GM12878 (cell line): ENCODE results near the gene GPR146. TPM values are rescaled to one million over a fixed set of nuclear protein-coding genes. Genes with fewer than 3 reads are reported as not detected.
A peak's percentile ranks its signal among the peaks of the same experiment; 100 is the strongest.

Experiments
- ATAC-seq: fragments of 200-7000 bp; cut with Tn5 transposase; 3 replicates; pipeline ENCODE4 v1.9.1; 2020; ENCODE audit warnings: mild to moderate bottlenecking, moderate library complexity
- BruUV-seq: library from RNA; stranded (reverse); fragments of 400-500 nt; replicated peaks from 2 replicates; lab custom pipeline; 2021; lab: Mats Ljungman, UMichigan
- CTCF ChIA-PET: fragments of 300-600 bp; sonication (Branson Sonifier 250); formaldehyde crosslinking; extraction: SDS; loops from one replicate; lab custom pipeline; 2021; ENCODE audit warnings: inconsistent platforms; lab: Yijun Ruan, JAX
- POLR2A ChIA-PET: fragments of 350-600 bp; formaldehyde crosslinking; extraction: SDS; loops from one replicate; lab custom pipeline; 2021; ENCODE audit warnings: inconsistent platforms; lab: Charles Lee
- RAD21 ChIA-PET: fragments of 300-600 bp; sonication (Branson Sonifier 250); formaldehyde crosslinking; loops from one replicate; lab custom pipeline; 2023; ENCODE audit warnings: antibody characterized with exemption; ENCODE audit not compliant: unreplicated experiment; lab: Charles Lee
- SMC1A ChIA-PET: fragments of 300-600 bp; sonication (Branson Sonifier 250); formaldehyde crosslinking; loops from one replicate; lab custom pipeline; 2023; ENCODE audit not compliant: unreplicated experiment, uncharacterized antibody; lab: Charles Lee
- DNase-seq: peaks from one replicate; pipeline ENCODE4 v3.0.0-alpha.2; 2011; ENCODE audit warnings: low read depth, low spot score
- FAIRE-seq: peaks from 3 replicates; lab custom pipeline; 2011; peaks lifted over from hg19 to GRCh38; lab: Jason Lieb, UNC
- H2AFZ ChIP-seq: 2 replicates; pipeline ENCODE4 v1.6.0; 2011; ENCODE audit warnings: low read depth, low read length, control low read depth; ENCODE audit not compliant: control insufficient read depth
- H3K27ac ChIP-seq: 2 replicates; pipeline ENCODE4 v1.5.1; 2011; ENCODE audit warnings: control low read depth; ENCODE audit not compliant: control insufficient read depth, insufficient read depth
- H3K27me3 ChIP-seq, 2 experiments: replicated peaks in 1 of 2; 2 replicates each; pipeline versions ENCODE4 v1.6.0 to v1.6.1; 2011; ENCODE audit warnings: low read length in 1 of 2; ENCODE audit not compliant: control insufficient read depth in 2 of 2, insufficient read depth in 2 of 2
- H3K36me3 ChIP-seq, 2 experiments: 2 replicates each; pipeline ENCODE4 v1.5.1; 2011; ENCODE audit warnings: low read length in 1 of 2; ENCODE audit not compliant: control insufficient read depth in 2 of 2, insufficient read depth in 2 of 2
- H3K4me1 ChIP-seq: 2 replicates; pipeline ENCODE4 v1.6.1; 2011; ENCODE audit warnings: mild to moderate bottlenecking, low read length, moderate library complexity, mixed read lengths; ENCODE audit not compliant: control insufficient read depth, insufficient read depth
- H3K4me2 ChIP-seq: 2 replicates; pipeline ENCODE4 v1.6.0; 2011; ENCODE audit warnings: control low read depth; ENCODE audit not compliant: control insufficient read depth, insufficient read depth
- H3K4me3 ChIP-seq: fragments of 200-600 bp; sonication (generic); 2 replicates; pipeline ENCODE4 v1.5.1; 2016
- H3K79me2 ChIP-seq: 2 replicates; pipeline ENCODE4 v1.6.0; 2011; ENCODE audit warnings: low read length; ENCODE audit not compliant: control insufficient read depth, insufficient read depth
- H3K9ac ChIP-seq: 2 replicates; pipeline ENCODE4 v1.8.0; 2011; ENCODE audit warnings: low read length, control low read depth, mixed read lengths; ENCODE audit not compliant: control insufficient read depth, insufficient read depth
- H3K9me3 ChIP-seq: replicated peaks from 3 replicates; pipeline ENCODE4 v1.5.1; 2011; ENCODE audit warnings: mild to moderate bottlenecking, low read length; ENCODE audit not compliant: control insufficient read depth, insufficient read depth
- H4K20me1 ChIP-seq: 2 replicates; pipeline ENCODE4 v1.6.0; 2011; ENCODE audit not compliant: control insufficient read depth, insufficient read depth
- ATF7 ChIP-seq: fragments of 450-650 bp; IDR thresholded peaks from 2 replicates; pipeline ENCODE4 v1.6.1; 2016; ENCODE audit warnings: low read depth, mild to moderate bottlenecking
- BCL3 ChIP-seq: IDR thresholded peaks from 2 replicates; pipeline ENCODE4 v1.6.1; 2011; ENCODE audit warnings: borderline replicate concordance, low read depth, mild to moderate bottlenecking, moderate library complexity, low read length; ENCODE audit not compliant: insufficient read depth, poor library complexity, severe bottlenecking
- EGR1 ChIP-seq, 2 experiments: IDR thresholded peaks; 1 replicate in 1 of 2; 2 replicates in 1 of 2; pipeline ENCODE4 v1.6.1; 2011 to 2012; ENCODE audit warnings: low read depth in 2 of 2, low read length in 2 of 2, borderline replicate concordance in 1 of 2, mild to moderate bottlenecking in 1 of 2, moderate library complexity in 1 of 2
- IRF5 ChIP-seq: fragments of 450-650 bp; IDR thresholded peaks from 2 replicates; pipeline ENCODE4 v1.6.1; 2017; ENCODE audit warnings: borderline replicate concordance
- KAT2A ChIP-seq: conservative IDR thresholded peaks from 2 replicates; pipeline ENCODE4 v1.6.1; 2011; ENCODE audit warnings: low read depth, low read length; ENCODE audit not compliant: control insufficient read depth
- LARP7 ChIP-seq: fragments of 450-650 bp; IDR thresholded peaks from 2 replicates; pipeline ENCODE4 v1.6.1; 2017; ENCODE audit warnings: mild to moderate bottlenecking
- NRF1 ChIP-seq: conservative IDR thresholded peaks from 2 replicates; pipeline ENCODE4 v1.6.1; 2011; ENCODE audit warnings: mild to moderate bottlenecking, low read depth, low read length, improper control_type of control experiment
- PML ChIP-seq: IDR thresholded peaks from 2 replicates; pipeline ENCODE4 v1.6.1; 2012; ENCODE audit warnings: low read length, inconsistent platforms
- POLR2A ChIP-seq: IDR thresholded peaks from 2 replicates; pipeline ENCODE4 v1.6.1; 2011; ENCODE audit warnings: low read depth, mild to moderate bottlenecking, low read length
- POLR2AphosphoS2 ChIP-seq: IDR thresholded peaks from 2 replicates; pipeline ENCODE4 v1.6.1; 2011; ENCODE audit warnings: low read depth, mild to moderate bottlenecking, low read length, improper control_type of control experiment, moderate library complexity
- ZNF24 ChIP-seq: fragments of 450-650 bp; IDR thresholded peaks from 2 replicates; pipeline ENCODE4 v1.6.1; 2017; ENCODE audit warnings: antibody characterized with exemption, mild to moderate bottlenecking
- ZNF384 ChIP-seq: IDR thresholded peaks from 2 replicates; pipeline ENCODE4 v1.6.1; 2012; ENCODE audit warnings: low read depth, mild to moderate bottlenecking, low read length, improper control_type of control experiment, borderline replicate concordance
- ZNF592 ChIP-seq: fragments of 450-650 bp; IDR thresholded peaks from 2 replicates; pipeline ENCODE4 v1.6.1; 2017; ENCODE audit warnings: mild to moderate bottlenecking, moderate library complexity
- WGBS: methylation state at CpG from one replicate; pipeline ENCODE4 v1.1.6; 2016; ENCODE audit warnings: low lambda C conversion rate; ENCODE audit not compliant: insufficient replicate concordance, insufficient coverage; ENCODE audit errors: missing lambda C conversion rate; 5-methylcytosine and 5-hydroxymethylcytosine counted together
- in situ Hi-C: fragments of 300-500 bp; cut with MboI; formaldehyde crosslinking; loops from 9 replicates; pipeline ENCODE4 v1.14.3; 2018; ENCODE audit warnings: mixed read lengths
- intact Hi-C: fragments of 100-400 bp; cut with micrococcal nuclease; formaldehyde crosslinking; loops from one replicate; pipeline ENCODE4 v1.14.2; 2022; ENCODE audit not compliant: unreplicated experiment
- polyA plus RNA-seq, 11 experiments: library from polyadenylated mRNA; depleted of rRNA in 4 of 11; unstranded in 6 of 11; stranded (reverse) in 5 of 11; fragments of >200 nt; fragmentation: Nextera tagmentation in 4 of 11; fragmentation: Illumina TruSeq in 1 of 11; extraction: Ambion mirVana in 4 of 11; extraction: Trizol in 1 of 11; gene quantifications; 1 replicate in 1 of 11; 2 replicates in 10 of 11; pipeline versions ENCODE4 v1.2.1 to v1.2.3, GENCODE V29; 2011 to 2016; ENCODE audit warnings: inconsistent platforms in 2 of 11, missing spikeins in 2 of 11, low read depth in 1 of 11
- total RNA-seq, 4 experiments: library from RNA; depleted of rRNA in 3 of 4; stranded (reverse); fragments of >200 nt in 3 of 4; fragmentation: Illumina TruSeq in 1 of 4; extraction: Trizol in 1 of 4; gene quantifications; 2 replicates each; pipeline versions ENCODE4 v1.2.1 to v1.2.3, GENCODE V29; 2013 to 2021

The GPR146 gene
- total and polyA plus RNA-seq, 10 of the 15 experiments (the other 5 are each of a cell fraction or from before 2014, with no cell fraction given), result 0.19 to 12.0 (median 0.54) TPM; not detected in 2

- TF ChIP-seq IRF5 (no peak), PML (no peak), POLR2AphosphoS2 (0 out of 2 replicates have a peak, but pooled peaks have one; percentile 53), ATF7 (peak; percentile 78), KAT2A (no peak)
Observed at GRCh38 chr7:1011297-1012003, 32.9 kb upstream of the GPR146 start (continued).

- Histone ChIP-seq H3K27me3 (no peaks in the 10 kb centered on the region), H3K9me3 (no peaks in the 10 kb centered on the region), H3K4me1 (no peaks in the 10 kb centered on the region), H3K27ac (no peak overlapping the region), H3K4me3 (no peak overlapping the region), H3K36me3 (peaks cover 4 to 17% of the 10 kb centered on the region in 2 experiments; a peak in 3 of 4 replicates), H4K20me1 (no peaks in the 10 kb centered on the region), H3K79me2 (peaks cover 2% of the 10 kb centered on the region; the same call in 1 of the 2 replicates), H2AFZ (no peak overlapping the region), H3K9ac (no peak overlapping the region), H3K4me2 (no peak overlapping the region)
- ChIA-PET SMC1A (interaction anchor here (1.3 kb wide), 1 partner anchor 74 kb away, joined by 3 read pairs; no protein-coding TSS in a partner anchor), CTCF (interaction anchor here (1.0 kb wide), 1 partner anchor 54 kb away, joined by 4 read pairs; no protein-coding TSS in a partner anchor), POLR2A (no interaction called here), RAD21 (interaction anchor here (1.1 kb wide), 1 partner anchor 53 kb away, joined by 3 read pairs; no protein-coding TSS in a partner anchor)
- BruUV-seq, result no TSS peak
- in situ Hi-C loops, result no loop called here
- FAIRE-seq (no peak), ATAC-seq (no peak), DNase-seq (no peak)
- WGBS, result 68% methylated on average over 32 of the region's 32 CpGs
- intact Hi-C loops, result no loop called here
- TF ChIP-seq BCL3, result no peak
- TF ChIP-seq LARP7, result no peak
- no peak for TF ChIP-seq POLR2A
- TF ChIP-seq ZNF384, result no peak
- TF ChIP-seq NRF1, result no peak
- TF ChIP-seq ZNF24, result no peak
- no peak for TF ChIP-seq EGR1 (IDR thresholded peaks at IDR 0.05; ENCODE audit: borderline replicate concordance in 1 of 2, low read depth in 2 of 2, low read length in 2 of 2)
- TF ChIP-seq ZNF592, result no peak
Observed at GRCh38 chr7:1012004-1012715, 32.2 kb upstream of the GPR146 start.
